ENCODE measurements around the gene MGST1.

Gene MGST1

GRCh38 chr12:16347391-16348298 lies at the start of gene MGST1:
Gene MGST1 (plus strand): TSS chr12:16347645. CDS start chr12:16354253, 6,608 bp downstream.
- DNase-seq: no peak

- no peak for DNase-seq
Observed at GRCh38 chr12:16299403-16299802, 48.0 kb upstream of the MGST1 start.

- no peak for DNase-seq
Observed at GRCh38 chr12:16300122-16300521, 47.3 kb upstream of the MGST1 start.

GRCh38 chr12:16300736-16301135 lies 46.7 kb upstream of the MGST1 start:
- no peak for DNase-seq

- no peak for DNase-seq
Observed at GRCh38 chr12:16303939-16304338, 43.5 kb upstream of the MGST1 start.

GRCh38 chr12:16307856-16308475 lies 39.5 kb upstream of the MGST1 start:
- peak; percentile 62 to 75 for DNase-seq

- DNase-seq: no peak
Observed at GRCh38 chr12:16310934-16311333, 36.5 kb upstream of the MGST1 start.

- DNase-seq: no peak
Observed at GRCh38 chr12:16323010-16323409, 24.4 kb upstream of the MGST1 start.

GRCh38 chr12:16323638-16324037 lies 23.8 kb upstream of the MGST1 start:
- DNase-seq: no peak

GRCh38 chr12:16324272-16324671 lies 23.2 kb upstream of the MGST1 start:
- DNase-seq: no peak

- no peak for DNase-seq
Observed at GRCh38 chr12:16324772-16325171, 22.7 kb upstream of the MGST1 start.

- DNase-seq: no peak
Observed at GRCh38 chr12:16325426-16325825, 22.0 kb upstream of the MGST1 start.

- no peak for DNase-seq
Observed at GRCh38 chr12:16327963-16328362, 19.5 kb upstream of the MGST1 start.

GRCh38 chr12:16329594-16329993 lies 17.9 kb upstream of the MGST1 start:
- no peak for DNase-seq

GRCh38 chr12:16330560-16330959 lies 16.9 kb upstream of the MGST1 start:
- no peak for DNase-seq

- no peak for DNase-seq
Observed at GRCh38 chr12:16331998-16332397, 15.4 kb upstream of the MGST1 start.

GRCh38 chr12:16335838-16336237 lies 11.6 kb upstream of the MGST1 start:
- DNase-seq: no peak

GRCh38 chr12:16344269-16344668 lies 3.2 kb upstream of the MGST1 start:
- no peak for DNase-seq

- no peak for DNase-seq
Observed at GRCh38 chr12:16345105-16345504, 2.3 kb upstream of the MGST1 start.

- DNase-seq: no peak
Observed at GRCh38 chr12:16346958-16347357, 487 bp upstream of the MGST1 start.

GRCh38 chr12:16348435-16349130 lies 1.1 kb downstream of the MGST1 start:
- no peak for DNase-seq

- DNase-seq: peak; percentile 72 to 74
Observed at GRCh38 chr12:16349131-16349460, 1.7 kb downstream of the MGST1 start.

- peak; percentile 53 to 64 for DNase-seq
Observed at GRCh38 chr12:16350682-16351081, 3.2 kb downstream of the MGST1 start.

GRCh38 chr12:16352481-16352880 lies 5.0 kb downstream of the MGST1 start:
- DNase-seq: no peak

All from AML-193 (cell line).